GM15510 (cell line): ENCODE measurements around the gene FAM47E.

Experiments
- POLR2A ChIP-seq: IDR thresholded peaks from 3 replicates; pipeline ENCODE4 v1.6.1; 2011; ENCODE audit warnings: borderline replicate concordance; ENCODE audit not compliant: insufficient read length; ENCODE audit errors: extremely low read depth

Gene FAM47E

DNA sequence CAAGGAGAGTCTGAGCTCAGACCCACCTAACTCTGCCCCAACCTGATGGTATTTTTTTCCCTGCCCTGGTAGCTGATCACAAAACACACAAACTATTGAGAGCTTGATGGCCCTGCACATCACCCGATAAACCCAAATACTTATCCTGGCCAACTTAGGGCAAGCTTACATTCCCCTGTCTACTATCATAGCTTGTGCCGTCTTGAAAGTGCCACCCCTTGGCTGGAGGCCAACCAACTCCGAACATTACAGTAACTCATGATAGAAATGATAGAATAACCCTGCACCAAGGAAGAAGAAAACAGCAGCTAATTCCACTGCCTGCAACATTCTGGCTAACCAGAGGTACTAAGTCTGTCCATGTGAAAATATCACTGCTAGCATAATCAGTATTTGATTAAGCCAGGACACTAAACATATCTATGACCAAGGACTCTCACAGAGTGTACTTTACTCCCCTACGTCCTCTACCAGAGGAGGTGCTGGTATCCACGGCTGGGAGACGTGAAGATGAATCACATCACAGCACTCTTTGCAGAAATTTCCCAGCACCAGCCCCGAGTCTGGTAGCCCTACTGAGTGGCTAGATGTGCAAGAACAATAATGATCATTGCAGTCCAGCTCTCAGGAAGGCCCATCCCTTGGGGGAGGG, 63.9 kb downstream of the FAM47E start:
- TF ChIP-seq POLR2A, result no peak

- TF ChIP-seq POLR2A, result no peak
Measured at GRCh38 chr4:76316131-76316530, 64.6 kb downstream of the FAM47E start.

- no peak for TF ChIP-seq POLR2A
Measured at GRCh38 chr4:76322236-76322635, 70.7 kb downstream of the FAM47E start.

DNA sequence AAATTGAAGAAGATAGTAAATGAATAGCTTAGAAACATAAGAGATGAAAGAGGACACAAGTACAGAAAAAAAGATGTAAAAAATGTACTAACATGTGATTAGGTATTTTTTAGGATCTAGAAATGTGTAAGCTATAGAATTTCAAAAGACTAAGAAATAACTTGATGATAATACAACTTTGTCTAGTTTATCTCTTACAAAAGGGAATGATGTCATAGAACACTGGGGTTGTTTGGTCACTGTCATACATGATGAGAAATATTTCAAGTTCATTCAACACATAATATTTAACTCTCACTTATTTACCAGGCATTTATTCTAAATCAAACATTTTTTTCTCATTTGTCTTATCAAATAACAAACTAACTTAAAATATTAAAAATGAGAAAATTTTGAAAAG, 73.6 kb downstream of the FAM47E start:
- no peak for TF ChIP-seq POLR2A

- no peak for TF ChIP-seq POLR2A
Measured at GRCh38 chr4:76326515-76326914, 75.0 kb downstream of the FAM47E start.
